ENCODE measurements around the gene ZC2HC1B.

Gene ZC2HC1B

GRCh38 chr6:143966312-143966711 lies 102.0 kb downstream of the ZC2HC1B start:
- H3K79me2 ChIP-seq (ENCODE audit: control insufficient read depth, low read length), result no peaks in the 10 kb centered on the region
- H3F3A ChIP-seq (ENCODE audit: control insufficient read depth, insufficient read depth), result no peaks in the 10 kb centered on the region
- H4K20me1 ChIP-seq (ENCODE audit: control insufficient read depth, insufficient read depth, low read depth, low read length), result no peaks in the 10 kb centered on the region
- no peaks in the 10 kb centered on the region for H3K9me2 ChIP-seq (replicated peaks; ENCODE audit: control insufficient read depth, low read length)
- no peak overlapping the region for H3K27ac ChIP-seq (ENCODE audit: low read depth, low read length)
- H3K9me3 ChIP-seq (ENCODE audit: control insufficient read depth, insufficient read depth, low read length), result no peaks in the 10 kb centered on the region
- H3K4me1 ChIP-seq (ENCODE audit: control insufficient read depth, low read length), result no peaks in the 10 kb centered on the region
- H3K36me3 ChIP-seq (ENCODE audit: control insufficient read depth, low read length), result no peaks in the 10 kb centered on the region
- no peaks in the 10 kb centered on the region for H3K27me3 ChIP-seq (ENCODE audit: control insufficient read depth, low read length)
- TF ChIP-seq EZH2phosphoT487 (IDR thresholded peaks at IDR 0.05; ENCODE audit: borderline replicate concordance, low read length), result no peak
- H3K4me3 ChIP-seq (ENCODE audit: low read length), result no peak overlapping the region
- no peak overlapping the region for H3K4me2 ChIP-seq (ENCODE audit: low read length)

GRCh38 chr6:143967706-143968376 lies 103.6 kb downstream of the ZC2HC1B start:
- no peaks in the 10 kb centered on the region for H3K9me3 ChIP-seq (ENCODE audit: control insufficient read depth, insufficient read depth, low read length)
- no peak overlapping the region for H3K4me2 ChIP-seq (ENCODE audit: low read length)
- TF ChIP-seq EZH2phosphoT487 (IDR thresholded peaks at IDR 0.05; ENCODE audit: borderline replicate concordance, low read length), result no peak
- no peaks in the 10 kb centered on the region for H3F3A ChIP-seq (ENCODE audit: control insufficient read depth, insufficient read depth)
- H4K20me1 ChIP-seq (ENCODE audit: control insufficient read depth, insufficient read depth, low read depth, low read length), result no peaks in the 10 kb centered on the region
- H3K27ac ChIP-seq (ENCODE audit: low read depth, low read length), result no peak overlapping the region
- H3K4me1 ChIP-seq (ENCODE audit: control insufficient read depth, low read length), result no peaks in the 10 kb centered on the region
- H3K27me3 ChIP-seq (ENCODE audit: control insufficient read depth, low read length), result no peaks in the 10 kb centered on the region; the same call in 1 of the 2 replicates
- no peaks in the 10 kb centered on the region for H3K36me3 ChIP-seq (ENCODE audit: control insufficient read depth, low read length)
- no peaks in the 10 kb centered on the region for H3K9me2 ChIP-seq (replicated peaks; ENCODE audit: control insufficient read depth, low read length)
- no peak overlapping the region for H3K4me3 ChIP-seq (ENCODE audit: low read length)
- no peaks in the 10 kb centered on the region for H3K79me2 ChIP-seq (ENCODE audit: control insufficient read depth, low read length)

- H3F3A ChIP-seq (ENCODE audit: control insufficient read depth, insufficient read depth), result no peaks in the 10 kb centered on the region
- no peaks in the 10 kb centered on the region for H3K9me3 ChIP-seq (ENCODE audit: control insufficient read depth, insufficient read depth, low read length)
- no peaks in the 10 kb centered on the region for H3K36me3 ChIP-seq (ENCODE audit: control insufficient read depth, low read length)
- no peak overlapping the region for H3K4me3 ChIP-seq (ENCODE audit: low read length)
- H3K27me3 ChIP-seq (ENCODE audit: control insufficient read depth, low read length), result no peaks in the 10 kb centered on the region; the same call in 1 of the 2 replicates
- H3K79me2 ChIP-seq (ENCODE audit: control insufficient read depth, low read length), result no peaks in the 10 kb centered on the region
- H3K4me1 ChIP-seq (ENCODE audit: control insufficient read depth, low read length), result no peaks in the 10 kb centered on the region
- H3K27ac ChIP-seq (ENCODE audit: low read depth, low read length), result no peak overlapping the region
- H3K4me2 ChIP-seq (ENCODE audit: low read length), result no peak overlapping the region
- TF ChIP-seq EZH2phosphoT487 (IDR thresholded peaks at IDR 0.05; ENCODE audit: borderline replicate concordance, low read length) (no peak), CTCF (IDR thresholded peaks at IDR 0.05; ENCODE audit: low read depth, low read length, poor library complexity, severe bottlenecking) (no peak)
- H3K9me2 ChIP-seq (replicated peaks; ENCODE audit: control insufficient read depth, low read length), result no peaks in the 10 kb centered on the region
- no peaks in the 10 kb centered on the region for H4K20me1 ChIP-seq (ENCODE audit: control insufficient read depth, insufficient read depth, low read depth, low read length)
Observed at GRCh38 chr6:143969077-143969476, 104.8 kb downstream of the ZC2HC1B start.

- no peak overlapping the region for H3K27ac ChIP-seq (ENCODE audit: low read depth, low read length)
- no peaks in the 10 kb centered on the region for H4K20me1 ChIP-seq (ENCODE audit: control insufficient read depth, insufficient read depth, low read depth, low read length)
- H3K27me3 ChIP-seq (ENCODE audit: control insufficient read depth, low read length), result no peaks in the 10 kb centered on the region; the same call in 1 of the 2 replicates
- H3K36me3 ChIP-seq (ENCODE audit: control insufficient read depth, low read length), result no peaks in the 10 kb centered on the region
- H3K79me2 ChIP-seq (ENCODE audit: control insufficient read depth, low read length), result no peaks in the 10 kb centered on the region
- no peaks in the 10 kb centered on the region for H3F3A ChIP-seq (ENCODE audit: control insufficient read depth, insufficient read depth)
- no peaks in the 10 kb centered on the region for H3K9me3 ChIP-seq (ENCODE audit: control insufficient read depth, insufficient read depth, low read length)
- no peak overlapping the region for H3K4me3 ChIP-seq (ENCODE audit: low read length)
- H3K9me2 ChIP-seq (replicated peaks; ENCODE audit: control insufficient read depth, low read length), result no peaks in the 10 kb centered on the region
- H3K4me2 ChIP-seq (ENCODE audit: low read length), result no peak overlapping the region
- TF ChIP-seq CTCF (IDR thresholded peaks at IDR 0.05; ENCODE audit: low read depth, low read length, poor library complexity, severe bottlenecking) (no peak), EZH2phosphoT487 (IDR thresholded peaks at IDR 0.05; ENCODE audit: borderline replicate concordance, low read length) (no peak)
- H3K4me1 ChIP-seq (ENCODE audit: control insufficient read depth, low read length), result no peaks in the 10 kb centered on the region
Observed at GRCh38 chr6:143970456-143971218, 106.4 kb downstream of the ZC2HC1B start.

Data from DOHH2 (cell line).